Amniotic epithelial cell (primary cell): ENCODE results near the gene TMEM63B.
A peak's percentile ranks its signal among the peaks of the same experiment; 100 is the strongest.
"Not testable (repeated sequence)": the region's sequence is repeated elsewhere in the genome, so short reads cannot be mapped to it uniquely, and the experiment has no call there.

ENCODE experiments used
- DNase-seq: peaks from one replicate; pipeline ENCODE4 v3.0.0-alpha.2; 2010; ENCODE audit warnings: low read depth

Gene TMEM63B

DNA sequence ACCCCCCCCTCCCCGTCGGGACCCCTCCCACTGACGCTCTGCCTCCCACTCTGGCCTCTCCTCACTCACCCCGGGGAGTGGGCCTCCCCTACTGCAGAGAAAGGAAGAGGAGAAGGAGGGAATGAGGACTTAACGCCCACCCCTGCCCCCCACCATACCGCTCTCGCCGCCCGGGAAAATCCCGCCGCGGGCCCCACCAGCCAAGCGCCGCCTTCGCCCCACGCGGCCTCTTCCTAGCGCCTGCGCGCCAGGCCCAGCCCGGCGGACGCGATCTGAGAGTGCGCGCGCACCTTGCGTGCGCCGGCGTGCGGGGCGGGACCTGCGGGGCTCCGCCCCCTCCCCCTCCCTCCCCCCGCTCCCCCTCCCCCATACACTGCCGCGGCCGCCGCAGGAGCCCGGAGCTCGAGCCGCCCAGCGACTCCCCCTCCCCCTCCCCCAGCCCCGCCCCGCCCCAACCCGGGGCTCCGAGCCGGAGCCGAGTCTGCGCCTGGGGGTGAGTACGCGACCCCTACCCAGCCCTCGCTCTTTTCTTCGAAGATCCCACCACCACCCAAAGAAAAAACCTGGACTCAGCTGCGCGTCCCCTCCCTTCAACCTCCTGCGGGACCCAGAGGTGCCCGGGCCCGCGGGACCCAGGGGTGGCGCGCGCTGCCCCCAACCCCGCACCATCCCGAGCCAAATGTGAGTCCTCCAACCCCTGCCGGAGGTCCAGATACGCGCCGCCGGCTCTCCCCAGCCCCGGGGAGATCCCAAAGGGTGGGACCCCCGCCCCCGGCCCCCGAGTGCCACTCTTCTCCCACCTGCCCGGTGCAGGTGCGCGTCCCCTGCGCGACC lies at the start of gene TMEM63B, which contains the start of gene MRPL14:
TMEM63B (plus strand) TSS at position 369 of the 834 bp plus-strand sequence. CDS start 7,031 bp downstream, outside the sequence.
MRPL14 (minus strand) TSS at position 267 of the 834 bp plus-strand sequence. CDS start 10,841 bp downstream, outside the sequence.
- DNase-seq: peak; percentile 80

- no peak for DNase-seq
Measured at GRCh38 chr6:44078219-44078826, 49.0 kb upstream of the TMEM63B start.

GRCh38 chr6:44078827-44079671 lies 48.3 kb upstream of the TMEM63B start:
- DNase-seq: no peak

DNA sequence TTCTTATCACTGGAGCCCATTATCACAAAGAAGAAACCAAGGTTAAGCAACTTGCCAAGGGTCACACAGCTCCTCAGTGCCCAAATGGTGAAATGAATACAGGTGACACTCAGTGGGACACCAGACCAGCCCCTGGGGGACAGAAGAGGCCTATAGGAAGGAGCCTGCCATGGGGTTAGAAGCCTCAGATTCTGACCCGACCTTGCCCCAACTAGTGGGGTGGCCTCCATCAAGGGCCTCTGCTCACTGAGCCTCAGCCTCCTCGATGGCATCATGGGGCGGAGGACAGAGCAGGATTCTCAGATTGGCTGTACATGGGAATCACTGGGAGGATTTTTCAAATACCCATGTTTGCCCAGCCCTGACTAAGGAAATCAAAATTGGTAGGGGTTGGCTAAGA lies 47.7 kb upstream of the TMEM63B start:
- DNase-seq: no peak

DNA sequence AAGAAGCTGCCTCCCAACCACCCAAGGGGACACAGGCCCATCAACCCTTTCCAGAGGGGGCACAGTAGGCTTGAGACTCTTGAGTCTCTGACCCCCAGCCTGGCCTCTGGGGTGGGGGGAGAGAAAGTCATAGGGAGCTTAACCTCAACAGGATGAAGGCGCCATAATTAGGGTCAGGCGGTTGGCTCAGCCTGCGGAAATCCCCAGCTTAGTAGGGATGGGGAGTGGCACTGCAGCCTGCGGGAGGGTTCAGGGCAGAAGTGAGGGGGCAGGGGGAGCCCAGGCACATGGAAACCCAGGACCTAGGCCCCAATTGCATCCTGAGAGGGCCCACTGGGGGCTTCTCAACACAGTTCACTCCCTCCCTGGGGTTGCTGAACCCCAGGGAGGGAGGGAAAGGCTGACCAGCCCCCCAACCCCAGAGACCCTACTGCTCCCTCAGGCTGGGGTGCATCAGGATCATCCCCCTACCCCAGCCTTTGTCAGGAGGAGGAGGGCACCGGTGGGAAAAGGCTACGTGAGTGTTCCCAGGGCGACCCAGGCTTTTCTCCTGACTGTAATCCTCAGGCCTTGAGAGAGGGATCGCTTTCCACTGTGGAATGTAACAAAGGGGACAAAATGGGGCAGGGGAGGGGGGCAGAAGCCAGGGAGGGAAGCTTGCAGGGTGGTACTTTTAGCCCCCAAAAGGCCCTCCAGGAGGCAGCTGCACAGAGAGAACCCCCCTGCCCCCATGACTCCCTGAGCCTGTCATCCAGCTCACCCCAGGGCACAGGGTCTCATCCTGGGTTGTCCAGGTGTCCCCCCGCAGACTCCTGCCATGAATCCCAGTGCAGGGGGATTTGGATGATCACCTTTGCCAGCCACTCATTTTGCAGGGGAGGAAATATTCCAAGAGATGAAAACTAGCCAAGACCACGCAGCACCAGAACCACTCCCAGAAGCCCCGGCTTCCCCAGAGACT lies 46.5 kb upstream of the TMEM63B start:
- DNase-seq: no peak

GRCh38 chr6:44081753-44082152 lies 45.6 kb upstream of the TMEM63B start:
- DNase-seq: no peak

DNA sequence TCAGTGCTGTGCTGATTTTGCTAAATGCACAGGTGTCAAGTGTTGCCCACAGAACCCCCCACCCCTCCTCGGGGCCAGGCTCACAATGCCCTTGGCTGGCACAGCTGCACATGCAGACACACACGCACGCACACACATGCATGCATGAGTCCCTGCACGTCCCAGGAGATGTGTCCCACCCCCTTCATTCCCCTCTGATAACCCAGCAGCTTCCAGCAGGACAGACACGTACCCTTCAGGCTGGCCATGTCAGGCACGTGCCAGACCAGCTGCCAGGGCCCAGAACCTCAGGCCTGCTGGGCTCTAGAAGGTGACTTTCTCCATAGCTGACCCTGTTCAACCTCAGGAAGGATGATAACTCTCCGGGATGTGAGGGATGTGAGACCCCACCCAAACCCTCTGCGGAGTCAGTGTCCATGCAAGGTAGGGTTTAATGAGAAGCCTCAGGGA lies 44.5 kb upstream of the TMEM63B start:
- DNase-seq: no peak

- DNase-seq: no peak
Measured at GRCh38 chr6:44084231-44085014, 42.9 kb upstream of the TMEM63B start.

DNA sequence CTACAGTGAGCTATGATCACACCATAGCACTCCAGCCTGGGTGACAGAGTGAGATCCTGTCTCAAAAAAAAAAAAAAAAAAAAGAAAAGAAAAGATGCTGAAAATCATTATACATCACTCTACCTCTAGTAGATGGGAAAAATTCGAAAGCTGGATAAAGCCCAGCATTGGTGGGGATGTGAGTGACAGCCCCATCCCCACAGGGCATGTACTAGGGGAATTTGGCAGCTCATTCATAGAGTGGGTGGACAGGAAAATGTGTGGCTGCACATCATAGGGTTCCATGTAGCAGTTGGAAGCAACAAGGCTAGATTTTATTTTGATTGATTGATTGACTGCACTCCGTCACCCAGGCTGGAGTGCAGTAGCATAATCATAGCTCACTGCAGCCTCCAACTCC lies 42.1 kb upstream of the TMEM63B start:
- no peak for DNase-seq

DNA sequence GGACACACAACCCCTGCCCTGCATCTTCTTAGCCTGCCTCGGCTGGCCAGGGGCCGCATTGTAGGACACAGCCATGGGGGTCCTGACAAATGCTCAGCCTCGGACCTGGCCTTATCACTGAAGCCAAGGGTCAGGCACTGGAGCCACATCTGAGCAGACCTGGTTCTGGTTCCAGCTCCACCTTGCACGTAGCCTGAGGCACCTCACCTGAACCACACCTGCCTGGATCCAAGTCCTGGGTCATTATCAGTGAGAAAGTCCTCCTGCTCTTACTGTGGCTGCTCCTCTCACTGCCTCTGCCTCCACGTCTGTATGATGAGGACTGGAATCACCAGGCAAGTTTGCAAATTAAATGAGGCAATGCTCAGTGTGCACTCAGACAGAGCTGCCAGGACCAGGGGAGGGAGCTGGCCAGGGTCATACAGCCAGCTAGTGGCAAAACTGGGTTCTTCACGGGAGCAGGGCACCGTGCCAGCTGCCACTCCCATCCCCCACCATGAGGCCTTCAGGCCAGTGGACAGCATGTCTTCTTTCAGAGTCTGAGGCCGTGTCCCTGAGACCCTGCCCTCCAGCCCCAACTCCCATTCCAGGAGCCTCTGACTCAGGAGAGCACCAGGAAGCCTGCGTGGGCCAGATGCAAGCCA lies 40.3 kb upstream of the TMEM63B start:
- DNase-seq: peak; percentile 56

DNA sequence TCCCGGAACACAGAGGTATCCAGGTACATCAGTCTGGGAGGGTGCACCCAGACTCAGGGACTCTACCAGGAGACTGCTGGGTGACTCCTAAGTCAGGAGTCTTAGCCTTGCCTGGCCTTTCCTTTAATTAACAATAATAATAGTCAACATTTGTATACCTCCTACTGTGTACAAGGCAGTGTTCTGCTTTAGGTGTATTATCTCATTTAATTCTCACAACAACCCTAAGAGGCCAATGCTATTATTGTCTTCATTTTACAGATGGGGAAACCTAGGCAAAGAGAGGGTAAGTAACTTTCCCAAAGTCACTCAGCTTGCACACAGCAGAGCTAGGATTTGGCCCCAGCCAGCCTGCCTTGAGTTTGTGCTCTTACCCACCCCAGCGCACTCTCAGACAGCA lies 39.7 kb upstream of the TMEM63B start:
- DNase-seq: no peak

DNA sequence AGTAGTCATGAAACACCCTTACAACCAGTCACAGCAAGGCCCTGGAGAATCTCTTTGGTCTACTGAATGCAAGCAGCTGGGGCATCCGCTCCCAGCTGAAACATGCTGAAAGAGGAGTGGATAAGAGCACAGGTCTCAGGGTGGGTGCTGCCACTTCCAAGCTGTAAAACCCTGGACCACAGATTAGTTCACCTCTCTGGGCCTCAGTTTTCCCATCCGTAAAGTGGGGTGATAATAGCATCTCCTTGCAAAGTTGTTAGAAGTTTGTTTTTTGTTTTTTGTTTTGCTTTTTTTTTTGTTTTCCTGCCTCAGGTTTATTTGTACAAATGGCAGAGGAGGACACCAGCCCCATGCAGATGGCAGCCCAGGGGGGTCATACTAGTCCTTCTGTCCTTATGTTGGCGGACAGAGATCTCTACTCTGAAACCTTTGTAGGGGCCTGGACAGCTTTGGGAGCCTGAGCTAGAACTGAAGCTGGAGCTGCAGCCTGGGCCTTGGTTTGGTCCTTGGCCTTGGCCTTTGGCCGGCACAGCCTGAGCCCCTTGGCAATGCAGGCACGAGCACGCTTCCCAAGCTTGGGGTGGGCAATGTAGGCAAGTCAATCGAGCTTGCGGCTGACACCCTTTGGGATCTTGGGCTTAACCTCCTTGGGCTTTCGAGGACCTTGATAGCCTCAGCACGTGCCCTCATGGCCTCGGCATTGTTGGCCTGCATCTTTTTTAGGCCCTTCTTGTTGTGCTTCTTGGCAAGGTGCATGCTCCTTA lies 38.3 kb upstream of the TMEM63B start:
- no peak for DNase-seq

- no peak for DNase-seq
Measured at GRCh38 chr6:44090465-44090864, 36.9 kb upstream of the TMEM63B start.

DNA sequence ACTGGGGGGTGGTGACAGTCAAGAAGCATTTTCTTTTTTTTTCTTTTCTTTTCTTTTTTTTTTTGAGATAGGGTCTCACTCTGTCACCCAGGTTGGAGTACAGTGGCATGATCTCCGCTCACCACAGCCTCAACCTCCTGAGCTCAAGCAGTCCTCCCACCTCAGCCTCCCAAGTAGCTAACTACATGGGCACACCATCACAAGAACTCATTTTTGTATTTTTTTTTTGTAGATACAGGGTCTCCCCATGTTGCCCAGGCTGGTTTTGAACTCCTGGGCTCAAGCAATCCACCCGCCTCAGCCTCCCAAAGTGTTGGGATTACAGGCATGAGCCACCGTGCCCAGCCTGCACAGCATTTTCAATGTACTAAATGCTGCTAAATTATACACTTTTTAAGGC lies 36.0 kb upstream of the TMEM63B start:
- not testable (repeated sequence) for DNase-seq

- no peak for DNase-seq
Measured at GRCh38 chr6:44091981-44092884, 35.1 kb upstream of the TMEM63B start.

- DNase-seq: no peak
Measured at GRCh38 chr6:44093066-44093465, 34.3 kb upstream of the TMEM63B start.

GRCh38 chr6:44093750-44094402 lies 33.5 kb upstream of the TMEM63B start:
- DNase-seq: no peak
